GM13977 (cell line): ENCODE results near the gene LIN37.

Source experiments
- DNase-seq: peaks from one replicate; pipeline ENCODE4 v3.0.0; 2012; ENCODE audit warnings: low spot score
- in situ Hi-C: fragments of 300-500 bp; cut with MboI; formaldehyde crosslinking; loops from one replicate; pipeline ENCODE4 v1.12.0; 2022; ENCODE audit warnings: low sequenced_read_pairs, low pct_unique_long_range_greater_than_20kb, mixed read lengths, inconsistent platforms; ENCODE audit not compliant: unreplicated experiment
- TF ChIP-seq, protein P1 (sequence below): IDR thresholded peaks from 2 replicates; pipeline ENCODE4 v1.5.1; 2012; ENCODE audit warnings: mild to moderate bottlenecking, control low read depth; ENCODE audit not compliant: insufficient read depth; ENCODE audit errors: extremely low read depth, missing control alignments

Gene LIN37

GRCh38 chr19:35746531-35746930 lies 1.8 kb upstream of the LIN37 start:
- TF ChIP-seq, protein P1, sequence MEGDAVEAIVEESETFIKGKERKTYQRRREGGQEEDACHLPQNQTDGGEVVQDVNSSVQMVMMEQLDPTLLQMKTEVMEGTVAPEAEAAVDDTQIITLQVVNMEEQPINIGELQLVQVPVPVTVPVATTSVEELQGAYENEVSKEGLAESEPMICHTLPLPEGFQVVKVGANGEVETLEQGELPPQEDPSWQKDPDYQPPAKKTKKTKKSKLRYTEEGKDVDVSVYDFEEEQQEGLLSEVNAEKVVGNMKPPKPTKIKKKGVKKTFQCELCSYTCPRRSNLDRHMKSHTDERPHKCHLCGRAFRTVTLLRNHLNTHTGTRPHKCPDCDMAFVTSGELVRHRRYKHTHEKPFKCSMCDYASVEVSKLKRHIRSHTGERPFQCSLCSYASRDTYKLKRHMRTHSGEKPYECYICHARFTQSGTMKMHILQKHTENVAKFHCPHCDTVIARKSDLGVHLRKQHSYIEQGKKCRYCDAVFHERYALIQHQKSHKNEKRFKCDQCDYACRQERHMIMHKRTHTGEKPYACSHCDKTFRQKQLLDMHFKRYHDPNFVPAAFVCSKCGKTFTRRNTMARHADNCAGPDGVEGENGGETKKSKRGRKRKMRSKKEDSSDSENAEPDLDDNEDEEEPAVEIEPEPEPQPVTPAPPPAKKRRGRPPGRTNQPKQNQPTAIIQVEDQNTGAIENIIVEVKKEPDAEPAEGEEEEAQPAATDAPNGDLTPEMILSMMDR = no peak
- in situ Hi-C loops = no loop called here
- DNase-seq = no peak

DNA sequence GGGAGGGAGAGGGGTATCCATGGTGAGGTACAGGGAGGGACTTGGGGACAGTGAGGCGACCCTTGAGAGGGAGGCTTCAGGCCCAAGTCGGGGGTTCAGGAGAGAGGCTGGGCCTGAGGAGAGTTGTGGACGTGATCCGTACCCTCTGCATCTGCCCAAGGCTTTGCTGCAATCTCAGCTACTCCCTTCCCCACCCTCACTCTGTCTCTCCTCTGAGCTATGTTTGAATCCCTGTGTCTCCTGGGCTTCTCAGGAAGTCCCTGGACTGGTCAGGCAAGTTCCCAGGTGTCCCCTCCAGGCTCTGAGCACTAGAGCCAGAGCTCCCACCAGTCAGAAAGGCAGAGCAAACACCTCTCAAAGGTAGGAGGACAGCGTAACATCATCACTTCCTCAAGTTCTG lies 1.8 kb downstream of the LIN37 start:
- in situ Hi-C loops = no loop called here
- TF ChIP-seq, protein P1 = no peak
- no peak for DNase-seq

DNA sequence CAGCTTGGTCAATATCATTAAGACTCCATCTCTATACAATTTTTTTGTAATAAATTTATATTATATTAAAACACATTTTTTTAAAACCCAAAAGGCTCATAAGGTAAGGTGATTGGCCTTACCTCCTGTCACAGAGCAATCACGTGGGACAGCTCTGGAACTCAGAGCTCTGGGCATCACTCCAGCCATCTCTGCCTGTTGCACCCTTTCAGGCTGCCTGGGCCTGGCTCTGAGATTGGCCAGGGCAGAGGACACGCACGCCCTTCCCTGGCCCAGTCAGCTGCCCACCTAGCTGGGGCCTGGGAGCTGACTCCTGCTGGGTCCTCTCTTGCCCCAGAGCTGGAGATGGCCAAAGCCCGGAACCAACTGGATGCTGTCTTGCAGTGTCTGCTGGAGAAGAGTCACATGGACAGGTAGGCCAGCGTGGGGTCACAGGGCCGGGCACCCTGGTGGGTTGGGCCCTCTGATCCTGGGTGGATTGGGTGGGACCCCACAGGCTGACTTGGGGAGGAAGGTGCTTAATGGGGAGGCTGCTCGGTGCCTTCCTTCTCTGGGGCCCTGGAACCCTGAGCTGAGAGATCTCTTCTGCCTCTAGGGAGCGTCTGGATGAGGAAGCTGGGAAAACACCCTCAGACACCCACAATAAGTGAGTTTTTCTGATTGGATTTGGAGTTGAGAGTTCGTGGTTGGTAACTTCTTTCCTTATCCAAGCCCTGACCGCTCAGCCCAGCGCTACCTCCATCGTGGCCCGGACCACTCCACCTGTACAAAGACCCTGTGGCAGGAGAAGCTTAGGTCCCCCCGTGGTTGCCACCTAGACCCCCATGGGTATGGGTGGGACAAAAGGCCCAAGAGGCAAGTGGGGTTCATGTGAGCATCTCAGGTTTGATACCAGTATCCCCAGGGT lies 3.7 kb downstream of the LIN37 start:
- in situ Hi-C loops = no loop called here
- DNase-seq = no peak
- TF ChIP-seq, protein P1 = no peak

DNA sequence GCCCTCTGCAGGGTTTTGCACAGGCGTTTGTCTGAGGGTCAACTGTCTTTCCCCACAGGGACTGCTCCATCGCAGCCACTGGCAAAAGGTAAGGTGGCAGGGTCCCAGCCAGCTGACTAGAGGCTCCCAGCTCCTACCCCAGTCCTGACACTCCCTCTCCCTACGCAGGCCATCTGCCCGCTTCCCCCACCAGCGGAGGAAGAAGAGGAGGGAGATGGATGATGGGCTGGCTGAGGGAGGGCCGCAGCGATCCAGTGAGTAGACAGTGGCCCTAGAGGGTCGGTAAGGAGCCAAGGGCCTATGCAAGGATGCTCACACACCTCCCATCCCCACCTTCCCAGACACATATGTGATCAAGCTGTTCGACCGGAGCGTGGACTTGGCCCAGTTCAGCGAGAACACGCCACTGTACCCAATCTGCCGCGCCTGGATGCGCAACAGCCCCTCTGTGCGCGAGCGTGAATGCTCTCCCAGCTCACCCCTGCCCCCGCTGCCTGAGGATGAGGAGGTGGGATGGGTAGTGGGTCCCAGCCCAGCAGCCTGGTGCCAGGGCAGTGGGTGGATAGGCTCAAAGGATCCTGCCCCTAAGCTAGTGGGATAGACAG lies 4.5 kb downstream of the LIN37 start:
- DNase-seq = no peak
- TF ChIP-seq, protein P1 = no peak
- in situ Hi-C loops = no loop called here

DNA sequence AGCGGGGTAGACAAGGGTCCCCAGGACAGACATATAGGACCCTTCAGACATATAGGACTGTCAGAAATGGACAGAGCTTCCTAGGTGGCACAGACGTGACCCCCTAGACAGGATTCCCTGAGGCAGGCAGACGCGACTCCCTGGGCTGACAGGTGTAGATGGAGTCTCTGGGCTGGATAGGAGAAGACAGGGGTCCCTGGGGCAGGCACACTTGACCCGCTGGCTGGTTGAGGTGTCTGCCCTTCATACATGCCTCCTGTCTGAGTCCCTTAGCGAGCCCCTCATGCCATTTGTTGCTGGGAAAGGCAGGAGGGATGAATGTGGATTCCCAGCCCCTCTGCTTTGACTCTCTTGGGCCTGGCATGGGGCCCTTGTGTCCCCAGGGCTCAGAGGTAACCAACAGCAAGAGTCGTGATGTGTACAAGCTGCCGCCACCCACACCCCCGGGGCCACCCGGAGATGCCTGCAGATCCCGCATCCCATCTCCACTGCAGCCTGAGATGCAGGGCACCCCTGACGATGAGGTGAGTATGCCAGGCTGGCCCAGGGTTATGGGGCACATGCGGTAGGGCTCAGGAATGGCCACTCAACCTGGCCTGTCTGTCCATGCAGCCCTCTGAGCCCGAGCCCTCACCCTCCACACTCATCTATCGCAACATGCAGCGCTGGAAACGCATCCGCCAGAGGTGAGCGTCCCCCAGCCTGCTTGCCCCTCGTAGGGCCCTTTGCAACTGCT lies 5.4 kb downstream of the LIN37 start:
- no peak for DNase-seq
- TF ChIP-seq, protein P1 = no peak
- in situ Hi-C loops = no loop called here

GRCh38 chr19:35754370-35755130 lies 6.2 kb downstream of the LIN37 start:
- in situ Hi-C loops = no loop called here
- DNase-seq = no peak
- TF ChIP-seq, protein P1 = no peak
